Activated CD8-positive, alpha-beta memory T cell treated with anti-CD3 and anti-CD28 coated beads, Interleukin-2, amount 10 ng/mL, durations not matched to agents 7 days and 5 days (primary cell): ENCODE measurements around the gene HOXB1. TPM values are rescaled to one million over a fixed set of nuclear protein-coding genes. Genes with fewer than 3 reads are reported as not detected.
A peak's percentile ranks its signal among the peaks of the same experiment; 100 is the strongest.
"Not testable (repeated sequence)": the region's sequence is repeated elsewhere in the genome, so short reads cannot be mapped to it uniquely, and the experiment has no call there.

Experiments used
- ATAC-seq: fragments of 150-1000 bp; cut with Tn5 transposase; one replicate; pipeline ENCODE4 v1.10.0; 2021; ENCODE audit warnings: moderate library complexity
- CTCF ChIA-PET: fragments of 350-600 bp; sonication (Branson Sonifier 250); formaldehyde crosslinking; loops from one replicate; lab custom pipeline; 2021; ENCODE audit warnings: antibody characterized with exemption; lab: Charles Lee
- DNase-seq: peaks from one replicate; pipeline ENCODE4 v3.0.0-alpha.2; 2020
- H3K27ac Mint-ChIP-seq: one replicate; pipeline ENCODE4 v1.8.0; 2021; ENCODE audit warnings: mild to moderate bottlenecking, mixed read lengths
- H3K27me3 Mint-ChIP-seq: one replicate; pipeline ENCODE4 v1.8.0; 2021; ENCODE audit warnings: mixed read lengths
- H3K36me3 Mint-ChIP-seq: one replicate; pipeline ENCODE4 v1.8.0; 2021; ENCODE audit warnings: mild to moderate bottlenecking, mixed read lengths
- H3K4me1 Mint-ChIP-seq: one replicate; pipeline ENCODE4 v1.8.0; 2021; ENCODE audit warnings: mixed read lengths
- H3K4me3 Mint-ChIP-seq: one replicate; pipeline ENCODE4 v1.8.0; 2021; ENCODE audit warnings: mild to moderate bottlenecking, moderate library complexity, mixed read lengths
- H3K9me3 Mint-ChIP-seq: one replicate; pipeline ENCODE4 v1.8.0; 2022; ENCODE audit warnings: low read depth, mixed read lengths
- total RNA-seq, 2 experiments: library from RNA; stranded (reverse); gene quantifications; one replicate each; pipeline ENCODE4 v1.2.3, GENCODE V29; 2021

HOXB1 gene
- total RNA-seq, 2 experiments from 2014 or later = not detected

- H3K9me3 Mint-ChIP-seq, H3K27ac Mint-ChIP-seq, ATAC-seq, DNase-seq, H3K36me3 Mint-ChIP-seq, H3K4me3 Mint-ChIP-seq, H3K27me3 Mint-ChIP-seq: not testable (repeated sequence)
- CTCF ChIA-PET = interaction anchor here (0.7 to 2.0 kb wide), 3 partner anchors 10 to 130 kb away, joined by 4 to 13 read pairs (median 5); no protein-coding TSS in a partner anchor
- peaks cover 34% of the 10 kb centered on the region for H3K4me1 Mint-ChIP-seq
Observed at GRCh38 chr17:48482301-48482700, 48.5 kb downstream of the HOXB1 start.

DNA sequence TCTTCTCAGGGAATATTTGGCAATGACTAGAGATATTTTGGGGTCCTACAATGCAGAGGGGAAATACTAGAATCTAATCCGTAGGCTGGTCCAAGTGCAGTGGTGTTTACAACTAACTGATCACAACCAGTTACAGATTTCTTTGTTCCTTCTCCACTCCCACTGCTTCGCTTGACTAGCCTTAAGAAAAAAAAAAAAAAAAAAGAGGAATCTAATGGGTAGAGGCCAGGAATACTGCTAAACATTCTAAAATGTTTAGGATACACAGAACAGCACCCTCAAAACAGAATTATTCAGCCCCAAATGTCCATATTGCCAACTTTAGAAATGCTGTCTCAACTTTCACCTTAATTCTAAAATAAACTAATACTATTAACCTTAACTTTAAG lies 51.8 kb downstream of the HOXB1 start:
- ATAC-seq (no peak), DNase-seq (no peak)
- CTCF ChIA-PET = no interaction called here
- H3K27me3 Mint-ChIP-seq = no peaks in the 10 kb centered on the region
- H3K4me1 Mint-ChIP-seq = peaks cover 28% of the 10 kb centered on the region
- no peaks in the 10 kb centered on the region for H3K9me3 Mint-ChIP-seq
- no peaks in the 10 kb centered on the region for H3K36me3 Mint-ChIP-seq
- H3K27ac Mint-ChIP-seq = peak overlapping the region; percentile 58
- no peak overlapping the region for H3K4me3 Mint-ChIP-seq

Other genes with a start within 250 kb of the HOXB1 start
- gene SKAP1, start 100.8 kb downstream of the HOXB1 start, total RNA-seq = 10 to 100 TPM; 75.5 to 91.4 TPM
- 10 to 100 TPM; 17.2 to 17.5 TPM for gene HOXB2, start 14.1 kb upstream of the HOXB1 start, total RNA-seq
- gene HOXB4, start 47.3 kb upstream of the HOXB1 start, total RNA-seq = 1 to 10 TPM; 7.8 TPM
- 10 to 100 TPM; 11.9 to 12.9 TPM for gene HOXB3, start 59.2 kb upstream of the HOXB1 start, total RNA-seq
- under 1 TPM in 1 of 2 experiments, not detected in 1; 0.16 TPM for gene HOXB5, start 62.8 kb upstream of the HOXB1 start, total RNA-seq
- 1 to 10 TPM in 1 of 2 experiments, under 1 TPM in 1; 0.58 to 1.1 TPM for gene HOXB6, start 74.0 kb upstream of the HOXB1 start, total RNA-seq
- 1 to 10 TPM; 1.7 TPM for gene HOXB7, start 80.0 kb upstream of the HOXB1 start, total RNA-seq
- 1 to 10 TPM in 1 of 2 experiments, under 1 TPM in 1; 0.38 to 1.4 TPM for gene HOXB8, start 84.3 kb upstream of the HOXB1 start, total RNA-seq
- gene HOXB9, start 95.3 kb upstream of the HOXB1 start, total RNA-seq = 10 to 100 TPM in 1 of 2 experiments, 1 to 10 TPM in 1; 8.4 to 19.6 TPM
- gene PRAC1, start 191.5 kb upstream of the HOXB1 start, total RNA-seq = not detected
- gene PRAC2, start 192.2 kb upstream of the HOXB1 start, total RNA-seq = not detected
- gene HOXB13, start 197.7 kb upstream of the HOXB1 start, total RNA-seq = not detected